Loucy (cell line): ENCODE data around the gene SYT9.

ENCODE experiments used
- H2AFZ ChIP-seq: fragments of 200-600 bp; sonication (generic); 2 replicates; pipeline ENCODE4 v1.6.0; 2016; ENCODE audit warnings: antibody characterized with exemption, mild to moderate bottlenecking, low read length, moderate library complexity
- H3F3A ChIP-seq: fragments of 200-600 bp; 2 replicates; pipeline ENCODE4 v1.6.0; 2016; ENCODE audit warnings: antibody characterized with exemption, low read depth, mild to moderate bottlenecking
- H3K27me3 ChIP-seq: fragments of 200-600 bp; sonication (generic); 2 replicates; pipeline ENCODE4 v1.6.1; 2014; ENCODE audit warnings: low read length, mild to moderate bottlenecking; ENCODE audit not compliant: insufficient read depth, poor library complexity, severe bottlenecking
- H3K36me3 ChIP-seq: fragments of 200-600 bp; sonication (generic); 2 replicates; pipeline ENCODE4 v1.6.1; 2016; ENCODE audit warnings: low read length; ENCODE audit not compliant: insufficient read depth
- H3K4me1 ChIP-seq: fragments of 200-600 bp; sonication (generic); 2 replicates; pipeline ENCODE4 v1.5.1; 2014; ENCODE audit warnings: low read length, mild to moderate bottlenecking; ENCODE audit not compliant: insufficient read depth, poor library complexity, severe bottlenecking
- H3K4me2 ChIP-seq: fragments of 200-600 bp; sonication (generic); 2 replicates; pipeline ENCODE4 v1.6.0; 2014; ENCODE audit warnings: antibody characterized with exemption, low read length, low read depth, mild to moderate bottlenecking; ENCODE audit not compliant: poor library complexity, severe bottlenecking
- H3K4me3 ChIP-seq: fragments of 200-600 bp; sonication (generic); 2 replicates; pipeline ENCODE4 v1.5.1; 2014; ENCODE audit warnings: low read length, mild to moderate bottlenecking, mixed read lengths; ENCODE audit not compliant: poor library complexity, severe bottlenecking
- H3K79me2 ChIP-seq: fragments of 200-600 bp; sonication (generic); 2 replicates; pipeline ENCODE4 v1.6.1; 2014; ENCODE audit warnings: low read length; ENCODE audit not compliant: insufficient read depth
- H3K9ac ChIP-seq: fragments of 200-600 bp; sonication (generic); 2 replicates; pipeline ENCODE4 v1.6.0; 2014; ENCODE audit warnings: mild to moderate bottlenecking, low read depth, low read length, moderate library complexity; ENCODE audit not compliant: poor library complexity, severe bottlenecking
- H3K9me2 ChIP-seq: fragments of 200-600 bp; sonication (generic); replicated peaks from 2 replicates; pipeline ENCODE4 v1.6.1; 2016; ENCODE audit warnings: low read depth, low read length, mixed read lengths
- H3K9me3 ChIP-seq: fragments of 200-600 bp; sonication (generic); 2 replicates; pipeline ENCODE4 v1.6.1; 2014; ENCODE audit warnings: mild to moderate bottlenecking, antibody characterized with exemption, low read length, low read depth; ENCODE audit not compliant: insufficient read depth
- H4K20me1 ChIP-seq: fragments of 200-600 bp; sonication (generic); 2 replicates; pipeline ENCODE4 v1.6.0; 2014; ENCODE audit warnings: antibody characterized with exemption, low read length, mild to moderate bottlenecking; ENCODE audit not compliant: insufficient read depth, poor library complexity, severe bottlenecking
- CTCF ChIP-seq: fragments of 200-600 bp; sonication (generic); conservative IDR thresholded peaks from 2 replicates; pipeline ENCODE4 v1.5.1; 2014; ENCODE audit warnings: mild to moderate bottlenecking, antibody characterized with exemption, low read length
- EZH2phosphoT487 ChIP-seq: fragments of 200-600 bp; IDR thresholded peaks from 2 replicates; pipeline ENCODE4 v1.6.1; 2018; ENCODE audit warnings: antibody characterized with exemption, mild to moderate bottlenecking, moderate library complexity, borderline replicate concordance

The SYT9 gene

GRCh38 chr11:7484131-7484530, 232.4 kb downstream of the SYT9 start:
- H3K27me3 ChIP-seq, result no peaks in the 10 kb centered on the region

GRCh38 chr11:7484645-7485044, 232.9 kb downstream of the SYT9 start:
- H3F3A ChIP-seq, result no peaks in the 10 kb centered on the region
- no peaks in the 10 kb centered on the region for H3K27me3 ChIP-seq
- no peaks in the 10 kb centered on the region for H4K20me1 ChIP-seq
- no peaks in the 10 kb centered on the region for H3K36me3 ChIP-seq
- H3K4me1 ChIP-seq, result no peaks in the 10 kb centered on the region
- no peak overlapping the region for H3K9ac ChIP-seq
- H3K4me2 ChIP-seq, result no peak overlapping the region
- H2AFZ ChIP-seq, result no peak overlapping the region
- no peaks in the 10 kb centered on the region for H3K9me3 ChIP-seq
- no peak for TF ChIP-seq CTCF
- no peak for TF ChIP-seq EZH2phosphoT487
- no peak overlapping the region for H3K4me3 ChIP-seq
- no peaks in the 10 kb centered on the region for H3K79me2 ChIP-seq
- H3K9me2 ChIP-seq, result no peaks in the 10 kb centered on the region

More at GRCh38 chr11:7484131-7484530, 232.4 kb downstream of the SYT9 start:
- no peak overlapping the region for H3K4me2 ChIP-seq
- H3K4me3 ChIP-seq, result no peak overlapping the region
- no peaks in the 10 kb centered on the region for H3K4me1 ChIP-seq
- no peaks in the 10 kb centered on the region for H3K79me2 ChIP-seq
- no peak overlapping the region for H3K9ac ChIP-seq
- TF ChIP-seq CTCF (no peak), EZH2phosphoT487 (no peak)
- H3K9me2 ChIP-seq, result no peaks in the 10 kb centered on the region
- H3K36me3 ChIP-seq, result no peaks in the 10 kb centered on the region
- H3F3A ChIP-seq, result no peaks in the 10 kb centered on the region
- no peaks in the 10 kb centered on the region for H4K20me1 ChIP-seq
- H2AFZ ChIP-seq, result no peak overlapping the region
- H3K9me3 ChIP-seq, result no peaks in the 10 kb centered on the region

- H3K4me3 ChIP-seq, result no peak within 1 kb of the TSS
- no peaks in the 10 kb centered on the region for H3K9me2 ChIP-seq
- H3K4me2 ChIP-seq, result no peak within 1 kb of the TSS
- no peak within 1 kb of the TSS for H3K9ac ChIP-seq
- no peaks in the 10 kb centered on the region for H3F3A ChIP-seq
- no peaks in the 10 kb centered on the region for H3K79me2 ChIP-seq
- no peak within 1 kb of the TSS for H2AFZ ChIP-seq
- no peak for TF ChIP-seq CTCF
- H3K36me3 ChIP-seq, result no peaks in the 10 kb centered on the region
- H4K20me1 ChIP-seq, result no peaks in the 10 kb centered on the region
- no peaks in the 10 kb centered on the region for H3K27me3 ChIP-seq
- H3K9me3 ChIP-seq, result no peaks in the 10 kb centered on the region
- H3K4me1 ChIP-seq, result no peaks in the 10 kb centered on the region
Measured at GRCh38 chr11:7485186-7486097, 233.7 kb downstream of the SYT9 start, which contains the start of gene OLFML1. OLFML1 (plus strand) TSS chr11:7485506; CDS start chr11:7485876, 370 bp downstream.
